ENCODE results near the gene FARP2.

The FARP2 gene

GRCh38 chr2:241478166-241478565, 122.1 kb downstream of the FARP2 start:
- no peak overlapping the region for H3K27ac ChIP-seq
- no peak for DNase-seq (ENCODE audit: low read depth, low spot score)

GRCh38 chr2:241479026-241479898, 123.2 kb downstream of the FARP2 start:
- no peak overlapping the region for H3K27ac ChIP-seq
- DNase-seq (ENCODE audit: low read depth, low spot score): no peak

- DNase-seq (ENCODE audit: low read depth, low spot score): no peak
- no peak overlapping the region for H3K27ac ChIP-seq
These were observed 125.6 kb downstream of the FARP2 start for GRCh38 chr2:241481687-241482086.

- no peak for DNase-seq (ENCODE audit: low read depth, low spot score)
- no peak overlapping the region for H3K27ac ChIP-seq
These were observed 126.3 kb downstream of the FARP2 start for GRCh38 chr2:241482126-241482955.

- no peak for DNase-seq (ENCODE audit: low read depth, low spot score)
- no peak overlapping the region for H3K27ac ChIP-seq
These were observed 127.2 kb downstream of the FARP2 start for GRCh38 chr2:241483305-241483704.

GRCh38 chr2:241485172-241485911, 129.3 kb downstream of the FARP2 start:
- DNase-seq (ENCODE audit: low read depth, low spot score): no peak
- H3K27ac ChIP-seq: no peak overlapping the region

- no peak for DNase-seq (ENCODE audit: low read depth, low spot score)
These were observed 133.0 kb downstream of the FARP2 start for GRCh38 chr2:241489088-241489487.

GRCh38 chr2:241489733-241490680, 133.9 kb downstream of the FARP2 start:
- no peak for DNase-seq (ENCODE audit: low read depth, low spot score)
- no peak overlapping the region for H3K27ac ChIP-seq

More at GRCh38 chr2:241489088-241489487, 133.0 kb downstream of the FARP2 start:
- H3K27ac ChIP-seq: no peak overlapping the region

GRCh38 chr2:241490825-241491506, 134.9 kb downstream of the FARP2 start:
- DNase-seq (ENCODE audit: low read depth, low spot score): no peak
- H3K27ac ChIP-seq: no peak overlapping the region

GRCh38 chr2:241491549-241492173, 135.6 kb downstream of the FARP2 start:
- no peak for DNase-seq (ENCODE audit: low read depth, low spot score)
- H3K27ac ChIP-seq: no peak overlapping the region

GRCh38 chr2:241492174-241492565, 136.1 kb downstream of the FARP2 start:
- DNase-seq (ENCODE audit: low read depth, low spot score): no peak
- H3K27ac ChIP-seq: no peak overlapping the region

- no peak for DNase-seq (ENCODE audit: low read depth, low spot score)
- no peak overlapping the region for H3K27ac ChIP-seq
These were observed 137.0 kb downstream of the FARP2 start for GRCh38 chr2:241493092-241493491.

GRCh38 chr2:241494311-241494908, 138.3 kb downstream of the FARP2 start:
- no peak for DNase-seq (ENCODE audit: low read depth, low spot score)
- H3K27ac ChIP-seq: no peak overlapping the region

- DNase-seq (ENCODE audit: low read depth, low spot score): no peak
- H3K27ac ChIP-seq: no peak overlapping the region
These were observed 139.3 kb downstream of the FARP2 start for GRCh38 chr2:241495172-241496002.

- no peak for DNase-seq (ENCODE audit: low read depth, low spot score)
- H3K27ac ChIP-seq: no peak overlapping the region
These were observed 140.1 kb downstream of the FARP2 start for GRCh38 chr2:241496003-241496707.
